Middle frontal gyrus (tissue), 1 donor: Measurements from ENCODE around the gene YDJC.
"Not testable (repeated sequence)": the region's sequence is repeated elsewhere in the genome, so short reads cannot be mapped to it uniquely, and the experiment has no call there.

ENCODE experiments used
- DNase-seq: peaks from one replicate; pipeline ENCODE4 v3.0.0-alpha.2; 2015; ENCODE audit warnings: low spot score; ENCODE audit errors: extremely low spot score

The YDJC gene

GRCh38 chr22:21581009-21581713, 48.7 kb downstream of the YDJC start:
- DNase-seq = not testable (repeated sequence)

- not testable (repeated sequence) for DNase-seq
Observed at GRCh38 chr22:21580623-21581007, 49.2 kb downstream of the YDJC start.

GRCh38 chr22:21579474-21579851, 50.4 kb downstream of the YDJC start:
- no peak for DNase-seq
